HepG2 (cell line): ENCODE results near the gene HES2. TPM values are rescaled to one million over a fixed set of nuclear protein-coding genes. Genes with fewer than 3 reads are reported as not detected.
A peak's percentile ranks its signal among the peaks of the same experiment; 100 is the strongest.

ENCODE experiments used
- ATAC-seq: fragments of 200-7000 bp; cut with Tn5 transposase; 3 replicates; pipeline ENCODE4 v1.9.1; 2020; ENCODE audit warnings: mild to moderate bottlenecking, moderate library complexity
- BruUV-seq: library from RNA; stranded (reverse); fragments of 400-500 nt; replicated peaks from 2 replicates; lab custom pipeline; 2021; lab: Mats Ljungman, UMichigan
- CTCF ChIA-PET: fragments of 300-600 bp; formaldehyde crosslinking; extraction: SDS; loops from one replicate; lab custom pipeline; 2021; ENCODE audit warnings: low total read pairs, inconsistent platforms, low intra/inter-chr PET ratio; lab: Yijun Ruan, JAX
- POLR2A ChIA-PET: fragments of 350-600 bp; sonication (Branson Sonifier 250); formaldehyde crosslinking; loops from one replicate; lab custom pipeline; 2020; ENCODE audit warnings: antibody characterized with exemption, inconsistent platforms; lab: Yijun Ruan, JAX
- DNase-seq: peaks from one replicate; pipeline ENCODE4 v3.0.0-alpha.2; 2015; ENCODE audit warnings: low spot score
- FAIRE-seq: peaks from 3 replicates; lab custom pipeline; 2011; peaks lifted over from hg19 to GRCh38; lab: Jason Lieb, UNC
- H2AFZ ChIP-seq: one replicate; pipeline ENCODE4 v1.6.1; 2011; ENCODE audit warnings: low read length, inconsistent platforms
- H3K27ac ChIP-seq: fragments of 300-600 bp; 3 replicates; pipeline ENCODE4 v1.8.0; 2011; ENCODE audit warnings: mixed run types, mild to moderate bottlenecking, mixed read lengths, low read length, inconsistent platforms; ENCODE audit not compliant: insufficient read depth; ENCODE audit errors: extremely low read length
- H3K27me3 ChIP-seq, 2 experiments: fragments of 200-600 bp in 1 of 2; 2 replicates in 1 of 2; 3 replicates in 1 of 2; pipeline versions ENCODE4 v1.6.0 to v1.8.0; 2011; ENCODE audit warnings: low read length in 2 of 2, mild to moderate bottlenecking in 2 of 2, moderate library complexity in 2 of 2, inconsistent platforms in 1 of 2; ENCODE audit not compliant: insufficient read depth in 2 of 2, control insufficient read depth in 1 of 2
- H3K36me3 ChIP-seq, 2 experiments: fragments of 200-600 bp in 1 of 2; replicated peaks in 1 of 2; 2 replicates in 1 of 2; 3 replicates in 1 of 2; pipeline versions ENCODE4 v1.5.1 to v1.8.0; 2011; ENCODE audit warnings: low read length in 2 of 2, inconsistent platforms in 1 of 2; ENCODE audit not compliant: insufficient read depth in 2 of 2, control insufficient read depth in 1 of 2
- H3K4me1 ChIP-seq: 2 replicates; pipeline ENCODE4 v1.5.1; 2012; ENCODE audit warnings: low read length, inconsistent platforms; ENCODE audit not compliant: insufficient read depth
- H3K4me2 ChIP-seq: 2 replicates; pipeline ENCODE4 v1.6.0; 2011; ENCODE audit warnings: low read depth, low read length, inconsistent platforms
- H3K4me3 ChIP-seq, 3 experiments: fragments of 200-600 bp in 1 of 3; sonication (generic), shearing (Covaris generic) in 1 of 3; replicated peaks in 1 of 3; 2 replicates each; pipeline ENCODE4 v1.5.1; 2011 to 2016; ENCODE audit warnings: low read length in 3 of 3, inconsistent platforms in 2 of 3, low read depth in 2 of 3, mild to moderate bottlenecking in 2 of 3, control low read depth in 1 of 3, mixed read lengths in 1 of 3; ENCODE audit not compliant: insufficient read depth in 1 of 3
- H3K79me2 ChIP-seq: one replicate; pipeline ENCODE4 v1.6.1; 2011; ENCODE audit warnings: low read length, inconsistent platforms; ENCODE audit not compliant: insufficient read depth
- H3K9ac ChIP-seq: 2 replicates; pipeline ENCODE4 v1.6.0; 2011; ENCODE audit warnings: mild to moderate bottlenecking, low read depth, low read length, inconsistent platforms; ENCODE audit not compliant: insufficient read depth
- H3K9me3 ChIP-seq: 2 replicates; pipeline ENCODE4 v1.5.1; 2012; ENCODE audit warnings: mild to moderate bottlenecking, low read length
- H4K20me1 ChIP-seq: 2 replicates; pipeline ENCODE4 v1.6.0; 2011; ENCODE audit warnings: inconsistent platforms, mild to moderate bottlenecking, low read length, moderate library complexity; ENCODE audit not compliant: insufficient read depth
- AHR ChIP-seq: IDR thresholded peaks from 2 replicates; pipeline ENCODE4 v1.6.1; 2018; ENCODE audit warnings: missing genetic modification reagents, missing compliant biosample characterization
- ATF7-NPFF ChIP-seq: sonication (generic); formaldehyde crosslinking; IDR thresholded peaks from 2 replicates; pipeline ENCODE4 v1.8.1; 2023; ENCODE audit warnings: mild to moderate bottlenecking, low read depth, missing genetic modification reagents, moderate library complexity
- CBFB ChIP-seq: sonication (generic); formaldehyde crosslinking; IDR thresholded peaks from 2 replicates; pipeline ENCODE4 v1.4.0; 2020; ENCODE audit warnings: missing genetic modification reagents
- GFI1 ChIP-seq: sonication (generic); formaldehyde crosslinking; IDR thresholded peaks from 2 replicates; pipeline ENCODE4 v1.5.0; 2020; ENCODE audit warnings: missing genetic modification reagents, mild to moderate bottlenecking, borderline replicate concordance
- MTF2 ChIP-seq: sonication (generic); formaldehyde crosslinking; IDR thresholded peaks from 2 replicates; pipeline ENCODE4 v1.5.0; 2020; ENCODE audit warnings: missing genetic modification reagents, borderline replicate concordance
- SIN3A ChIP-seq: IDR thresholded peaks from 2 replicates; pipeline ENCODE4 v1.6.1; 2011; ENCODE audit warnings: low read depth, mild to moderate bottlenecking, control low read depth, low read length, borderline replicate concordance
- SMAD1 ChIP-seq: sonication (generic); formaldehyde crosslinking; IDR thresholded peaks from 2 replicates; pipeline ENCODE4 v1.4.0; 2020; ENCODE audit warnings: missing genetic modification reagents, low read depth, mild to moderate bottlenecking, borderline replicate concordance
- SP5 ChIP-seq: IDR thresholded peaks from 2 replicates; pipeline ENCODE4 v1.6.1; 2016; ENCODE audit warnings: low read depth, borderline replicate concordance
- XRCC5 ChIP-seq: fragments of 200-400 bp; formaldehyde crosslinking; optimal IDR thresholded peaks from 2 replicates; pipeline ENCODE3; 2017; ENCODE audit warnings: mild to moderate bottlenecking, low read length
- ZNF12 ChIP-seq: sonication (generic); formaldehyde crosslinking; IDR thresholded peaks from 2 replicates; pipeline ENCODE4 v1.5.0; 2020; ENCODE audit warnings: missing genetic modification reagents
- ZNF335 ChIP-seq: sonication (generic); formaldehyde crosslinking; IDR thresholded peaks from 2 replicates; pipeline ENCODE4 v1.4.0; 2020; ENCODE audit warnings: missing genetic modification reagents
- ZNF777 ChIP-seq: sonication (generic); formaldehyde crosslinking; IDR thresholded peaks from 2 replicates; pipeline ENCODE4 v1.4.0; 2020; ENCODE audit warnings: missing genetic modification reagents
- WGBS: methylation state at CpG from one replicate; pipeline ENCODE4 v1.1.6; 2017; ENCODE audit warnings: low lambda C conversion rate; 5-methylcytosine and 5-hydroxymethylcytosine counted together
- in situ Hi-C: cut with HindIII; loops from 2 replicates; pipeline ENCODE4 v1.10.0; 2017; ENCODE audit warnings: low pct_unique_long_range_greater_than_20kb; ENCODE audit not compliant: extremely low pct_ligation_motif_present
- intact Hi-C: fragments of 100-400 bp; cut with micrococcal nuclease; formaldehyde crosslinking; loops from one replicate; pipeline ENCODE4 v1.10.0; 2022; ENCODE audit not compliant: unreplicated experiment
- polyA plus RNA-seq, 8 experiments: library from polyadenylated mRNA; depleted of rRNA in 3 of 8; stranded (reverse) in 7 of 8; unstranded in 1 of 8; fragments of >200 nt; fragmentation: Illumina TruSeq in 4 of 8; extraction: Trizol in 4 of 8; gene quantifications; 2 replicates each; pipeline versions ENCODE4 v1.2.1 to v1.2.3, GENCODE V29; 2011 to 2016; ENCODE audit warnings: low read depth in 4 of 8, missing spikeins in 1 of 8, mixed read lengths in 1 of 8; ENCODE audit not compliant: insufficient read depth in 1 of 8
- total RNA-seq, 5 experiments: library from RNA; depleted of rRNA; stranded (reverse); fragments of >200 nt; fragmentation: Illumina TruSeq; extraction: Trizol; gene quantifications; 2 replicates each; pipeline ENCODE4 v1.2.3, GENCODE V29; 2016; ENCODE audit warnings: low read depth in 1 of 5
- TF ChIP-seq, protein P1 (sequence below): IDR thresholded peaks from 2 replicates; pipeline ENCODE4 v1.6.1; 2016; ENCODE audit warnings: missing genetic modification reagents, missing compliant biosample characterization
- TF ChIP-seq, protein P2 (sequence below): IDR thresholded peaks from 2 replicates; pipeline ENCODE4 v1.6.1; 2016; ENCODE audit warnings: missing compliant biosample characterization, missing genetic modification reagents, borderline replicate concordance
- TF ChIP-seq, protein P3 (sequence below): sonication (generic); formaldehyde crosslinking; conservative IDR thresholded peaks from 2 replicates; pipeline ENCODE4 v1.8.0; 2022; ENCODE audit warnings: mild to moderate bottlenecking, moderate library complexity, missing genetic modification reagents
- TF ChIP-seq, protein P4 (sequence below): sonication (generic); formaldehyde crosslinking; IDR thresholded peaks from 2 replicates; pipeline ENCODE4 v1.9.0; 2022; ENCODE audit warnings: low read depth, missing genetic modification reagents
- TF ChIP-seq, protein P5 (sequence below): sonication (generic); formaldehyde crosslinking; IDR thresholded peaks from 2 replicates; pipeline ENCODE4 v1.4.0; 2020; ENCODE audit warnings: missing genetic modification reagents

HES2 gene
- total and polyA plus RNA-seq, 2 of the 13 experiments (the other 11 are each of a cell fraction or from before 2014, with no cell fraction given) = 0.11 to 0.17 TPM

DNA sequence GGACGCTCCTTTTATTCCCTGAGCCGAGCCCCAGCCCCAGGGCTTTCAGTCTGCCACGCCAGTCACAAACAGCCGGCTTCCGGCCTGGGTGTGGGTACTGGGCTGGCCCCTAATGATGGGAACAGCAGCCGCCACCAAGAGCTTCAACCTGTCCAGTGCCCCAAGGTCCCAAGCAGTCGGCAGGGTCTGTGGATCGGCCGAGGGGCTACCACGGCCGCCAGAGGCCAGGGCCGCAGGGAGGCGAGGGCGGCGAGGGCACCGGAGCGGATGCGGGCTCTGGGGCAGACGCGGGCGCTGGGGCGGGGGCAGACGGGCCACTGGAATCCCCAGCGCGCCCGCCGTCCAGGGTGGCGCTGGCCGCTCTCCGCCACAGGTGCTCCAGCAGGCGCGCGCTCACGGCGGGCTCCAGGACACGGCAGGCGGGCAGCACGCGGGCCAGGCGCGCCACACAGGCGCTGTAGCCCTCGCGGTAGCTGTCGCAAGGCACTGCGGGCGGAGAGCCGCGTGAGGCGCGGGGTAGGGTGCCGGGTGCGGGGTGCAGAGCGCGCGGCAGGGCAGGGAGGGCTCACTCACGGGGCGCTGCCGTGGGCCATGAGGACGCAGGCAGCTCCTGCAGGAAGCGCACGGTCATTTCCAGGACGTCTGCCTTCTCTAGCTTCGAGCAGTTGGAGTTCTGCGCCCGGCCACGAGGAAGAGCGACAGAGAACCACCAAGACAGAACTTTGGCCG is 887 bp downstream of the HES2 start:
- Histone ChIP-seq H3K36me3 (no peaks in the 10 kb centered on the region), H2AFZ (no peak overlapping the region), H3K9me3 (no peaks in the 10 kb centered on the region), H3K27ac (no peak overlapping the region), H3K79me2 (no peaks in the 10 kb centered on the region), H3K4me2 (peak overlapping the region; percentile 18; the same call in 1 of the 2 replicates), H3K4me1 (peaks cover 37% of the 10 kb centered on the region), H3K4me3 (peak overlapping the region in 1 of 3 experiments; percentile 60; a peak in 1 of 6 replicates), H4K20me1 (no peaks in the 10 kb centered on the region), H3K27me3 (peaks cover 22 to 87% of the 10 kb centered on the region in 2 experiments), H3K9ac (no peak overlapping the region)
- intact Hi-C loops = no loop called here
- in situ Hi-C loops = loop anchor here (10.0 kb wide), 1 partner anchor 174 kb away; the partner anchor contains the start of gene HES3
- FAIRE-seq (no peak), ATAC-seq (no peak; the same call in 1 of the 3 replicates), DNase-seq (no peak)
- ChIA-PET POLR2A (no interaction called here), CTCF (no interaction called here)
- BruUV-seq = no TSS peak
- WGBS = no CpG with 5 or more reads among the region's 69 CpGs
- no peak for TF ChIP-seq SIN3A
- TF ChIP-seq, protein P1, sequence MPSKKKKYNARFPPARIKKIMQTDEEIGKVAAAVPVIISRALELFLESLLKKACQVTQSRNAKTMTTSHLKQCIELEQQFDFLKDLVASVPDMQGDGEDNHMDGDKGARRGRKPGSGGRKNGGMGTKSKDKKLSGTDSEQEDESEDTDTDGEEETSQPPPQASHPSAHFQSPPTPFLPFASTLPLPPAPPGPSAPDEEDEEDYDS (CRISPR knock-in tag) = no peak
- no peak for TF ChIP-seq ATF7-NPFF (CRISPR knock-in tag)
- TF ChIP-seq, protein P2, sequence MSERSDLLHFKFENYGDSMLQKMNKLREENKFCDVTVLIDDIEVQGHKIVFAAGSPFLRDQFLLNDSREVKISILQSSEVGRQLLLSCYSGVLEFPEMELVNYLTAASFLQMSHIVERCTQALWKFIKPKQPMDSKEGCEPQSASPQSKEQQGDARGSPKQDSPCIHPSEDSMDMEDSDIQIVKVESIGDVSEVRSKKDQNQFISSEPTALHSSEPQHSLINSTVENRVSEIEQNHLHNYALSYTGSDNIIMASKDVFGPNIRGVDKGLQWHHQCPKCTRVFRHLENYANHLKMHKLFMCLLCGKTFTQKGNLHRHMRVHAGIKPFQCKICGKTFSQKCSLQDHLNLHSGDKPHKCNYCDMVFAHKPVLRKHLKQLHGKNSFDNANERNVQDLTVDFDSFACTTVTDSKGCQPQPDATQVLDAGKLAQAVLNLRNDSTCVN (CRISPR knock-in tag) = no peak
- TF ChIP-seq SP5 (CRISPR knock-in tag) = no peak
- no peak for TF ChIP-seq SMAD1 (CRISPR knock-in tag)
- peak; percentile 77 for TF ChIP-seq ZNF777
- TF ChIP-seq CBFB (CRISPR knock-in tag) = no peak
- TF ChIP-seq XRCC5 = no peak
- no peak for TF ChIP-seq ZNF335 (CRISPR knock-in tag)
- TF ChIP-seq, protein P3, sequence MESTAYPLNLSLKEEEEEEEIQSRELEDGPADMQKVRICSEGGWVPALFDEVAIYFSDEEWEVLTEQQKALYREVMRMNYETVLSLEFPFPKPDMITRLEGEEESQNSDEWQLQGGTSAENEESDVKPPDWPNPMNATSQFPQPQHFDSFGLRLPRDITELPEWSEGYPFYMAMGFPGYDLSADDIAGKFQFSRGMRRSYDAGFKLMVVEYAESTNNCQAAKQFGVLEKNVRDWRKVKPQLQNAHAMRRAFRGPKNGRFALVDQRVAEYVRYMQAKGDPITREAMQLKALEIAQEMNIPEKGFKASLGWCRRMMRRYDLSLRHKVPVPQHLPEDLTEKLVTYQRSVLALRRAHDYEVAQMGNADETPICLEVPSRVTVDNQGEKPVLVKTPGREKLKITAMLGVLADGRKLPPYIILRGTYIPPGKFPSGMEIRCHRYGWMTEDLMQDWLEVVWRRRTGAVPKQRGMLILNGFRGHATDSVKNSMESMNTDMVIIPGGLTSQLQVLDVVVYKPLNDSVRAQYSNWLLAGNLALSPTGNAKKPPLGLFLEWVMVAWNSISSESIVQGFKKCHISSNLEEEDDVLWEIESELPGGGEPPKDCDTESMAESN (CRISPR knock-in tag) = no peak
- TF ChIP-seq MTF2 (CRISPR knock-in tag) = 0 out of 2 replicates have a peak, but pooled peaks have one; percentile 52
- no peak for TF ChIP-seq AHR
- TF ChIP-seq, protein P4, sequence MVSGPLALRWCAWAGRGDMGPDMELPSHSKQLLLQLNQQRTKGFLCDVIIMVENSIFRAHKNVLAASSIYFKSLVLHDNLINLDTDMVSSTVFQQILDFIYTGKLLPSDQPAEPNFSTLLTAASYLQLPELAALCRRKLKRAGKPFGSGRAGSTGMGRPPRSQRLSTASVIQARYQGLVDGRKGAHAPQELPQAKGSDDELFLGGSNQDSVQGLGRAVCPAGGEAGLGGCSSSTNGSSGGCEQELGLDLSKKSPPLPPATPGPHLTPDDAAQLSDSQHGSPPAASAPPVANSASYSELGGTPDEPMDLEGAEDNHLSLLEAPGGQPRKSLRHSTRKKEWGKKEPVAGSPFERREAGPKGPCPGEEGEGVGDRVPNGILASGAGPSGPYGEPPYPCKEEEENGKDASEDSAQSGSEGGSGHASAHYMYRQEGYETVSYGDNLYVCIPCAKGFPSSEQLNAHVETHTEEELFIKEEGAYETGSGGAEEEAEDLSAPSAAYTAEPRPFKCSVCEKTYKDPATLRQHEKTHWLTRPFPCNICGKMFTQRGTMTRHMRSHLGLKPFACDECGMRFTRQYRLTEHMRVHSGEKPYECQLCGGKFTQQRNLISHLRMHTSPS = no peak
- no peak for TF ChIP-seq GFI1 (CRISPR knock-in tag)
- TF ChIP-seq, protein P5, sequence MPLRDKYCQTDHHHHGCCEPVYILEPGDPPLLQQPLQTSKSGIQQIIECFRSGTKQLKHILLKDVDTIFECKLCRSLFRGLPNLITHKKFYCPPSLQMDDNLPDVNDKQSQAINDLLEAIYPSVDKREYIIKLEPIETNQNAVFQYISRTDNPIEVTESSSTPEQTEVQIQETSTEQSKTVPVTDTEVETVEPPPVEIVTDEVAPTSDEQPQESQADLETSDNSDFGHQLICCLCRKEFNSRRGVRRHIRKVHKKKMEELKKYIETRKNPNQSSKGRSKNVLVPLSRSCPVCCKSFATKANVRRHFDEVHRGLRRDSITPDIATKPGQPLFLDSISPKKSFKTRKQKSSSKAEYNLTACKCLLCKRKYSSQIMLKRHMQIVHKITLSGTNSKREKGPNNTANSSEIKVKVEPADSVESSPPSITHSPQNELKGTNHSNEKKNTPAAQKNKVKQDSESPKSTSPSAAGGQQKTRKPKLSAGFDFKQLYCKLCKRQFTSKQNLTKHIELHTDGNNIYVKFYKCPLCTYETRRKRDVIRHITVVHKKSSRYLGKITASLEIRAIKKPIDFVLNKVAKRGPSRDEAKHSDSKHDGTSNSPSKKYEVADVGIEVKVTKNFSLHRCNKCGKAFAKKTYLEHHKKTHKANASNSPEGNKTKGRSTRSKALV = peak; percentile 95; the same call in 1 of the 2 replicates
- TF ChIP-seq ZNF12 (CRISPR knock-in tag) = no peak
